ENCODE results near the gene AMDHD2.

AMDHD2 gene

GRCh38 chr16:2523801-2524231 lies 3.6 kb downstream of the AMDHD2 start:
- no peak for TF ChIP-seq ZFX (IDR thresholded peaks at IDR 0.05; ENCODE audit: borderline replicate concordance)
- TF ChIP-seq CTCF (IDR thresholded peaks at IDR 0.05), result no peak
- no peak overlapping the region for H3K27ac ChIP-seq

GRCh38 chr16:2524339-2524938 lies 4.3 kb downstream of the AMDHD2 start:
- no peak for TF ChIP-seq ZFX (IDR thresholded peaks at IDR 0.05; ENCODE audit: borderline replicate concordance)
- TF ChIP-seq CTCF (IDR thresholded peaks at IDR 0.05), result no peak
- H3K27ac ChIP-seq, result no peak overlapping the region

GRCh38 chr16:2526135-2526534 lies 6.0 kb downstream of the AMDHD2 start:
- no peak for TF ChIP-seq ZFX (IDR thresholded peaks at IDR 0.05; ENCODE audit: borderline replicate concordance)
- TF ChIP-seq CTCF (IDR thresholded peaks at IDR 0.05), result no peak
- H3K27ac ChIP-seq, result no peak overlapping the region

GRCh38 chr16:2527071-2527783 lies 7.1 kb downstream of the AMDHD2 start:
- no peak overlapping the region for H3K27ac ChIP-seq
- TF ChIP-seq CTCF (IDR thresholded peaks at IDR 0.05) (no peak), ZFX (IDR thresholded peaks at IDR 0.05; ENCODE audit: borderline replicate concordance) (no peak)

- TF ChIP-seq ZFX (IDR thresholded peaks at IDR 0.05; ENCODE audit: borderline replicate concordance), result no peak
- TF ChIP-seq CTCF (IDR thresholded peaks at IDR 0.05), result no peak
- no peak overlapping the region for H3K27ac ChIP-seq
Observed at GRCh38 chr16:2527784-2528100, 7.6 kb downstream of the AMDHD2 start.

GRCh38 chr16:2528161-2529060 lies 8.2 kb downstream of the AMDHD2 start:
- no peak overlapping the region for H3K27ac ChIP-seq
- TF ChIP-seq CTCF (IDR thresholded peaks at IDR 0.05), result no peak
- TF ChIP-seq ZFX (IDR thresholded peaks at IDR 0.05; ENCODE audit: borderline replicate concordance), result no peak
